A549 (cell line): ENCODE measurements around the gene GMNC.

Source experiments
- BHLHE40 ChIP-seq: IDR thresholded peaks from 2 replicates; pipeline ENCODE4 v1.6.1; 2012; ENCODE audit warnings: low read depth, low read length, inconsistent platforms
- CEBPB ChIP-seq, 2 experiments: fragments of >200 bp in 1 of 2; sonication (Bioruptor Twin) in 1 of 2; formaldehyde crosslinking in 1 of 2; IDR thresholded peaks; 2 replicates each; pipeline ENCODE4 v1.6.1; 2012 to 2016
- EP300 ChIP-seq, 2 experiments: fragments of >200 bp; sonication (Bioruptor Twin); formaldehyde crosslinking; IDR thresholded peaks; 2 replicates in 1 of 2; 3 replicates in 1 of 2; pipeline ENCODE4 v1.6.1; 2016 to 2017
- ESRRA ChIP-seq: fragments of 150-350 bp; IDR thresholded peaks from 2 replicates; pipeline ENCODE4 v1.6.1; 2014; ENCODE audit warnings: mild to moderate bottlenecking, low read length, borderline replicate concordance
- HOXA7 ChIP-seq: fragments of 250-450 bp; sonication (Bioruptor Pico); IDR thresholded peaks from 2 replicates; pipeline ENCODE4 v1.5.0; 2020; ENCODE audit warnings: mild to moderate bottlenecking, moderate library complexity
- PHF8 ChIP-seq: fragments of 200-600 bp; sonication (generic); IDR thresholded peaks from 2 replicates; pipeline ENCODE4 v1.6.1; 2016; ENCODE audit warnings: low read depth, mild to moderate bottlenecking, antibody characterized with exemption, moderate library complexity, borderline replicate concordance
- POLR2A ChIP-seq: IDR thresholded peaks from 2 replicates; pipeline ENCODE4 v1.6.1; 2012; ENCODE audit warnings: mild to moderate bottlenecking, low read length
- RCOR1 ChIP-seq: fragments of 150-350 bp; IDR thresholded peaks from 2 replicates; pipeline ENCODE4 v1.6.1; 2014; ENCODE audit warnings: antibody characterized with exemption, low read length, low read depth
- TF ChIP-seq, protein P1 (sequence below): fragments of >200 bp; sonication (Bioruptor Twin); formaldehyde crosslinking; IDR thresholded peaks from 3 replicates; pipeline ENCODE4 v1.5.1; 2016
- TF ChIP-seq, protein P2 (sequence below): IDR thresholded peaks from 2 replicates; pipeline ENCODE4 v1.6.1; 2012
- TF ChIP-seq, protein P3 (sequence below): fragments of 200-600 bp; sonication (generic); IDR thresholded peaks from 2 replicates; pipeline ENCODE4 v1.6.1; 2016; ENCODE audit warnings: antibody characterized with exemption, mild to moderate bottlenecking, moderate library complexity
- TF ChIP-seq, protein P4 (sequence below): IDR thresholded peaks from 2 replicates; pipeline ENCODE4 v1.6.1; 2012; ENCODE audit warnings: low read depth, borderline replicate concordance

- no peak for TF ChIP-seq PHF8
- no peak for TF ChIP-seq POLR2A
- TF ChIP-seq, protein P1, sequence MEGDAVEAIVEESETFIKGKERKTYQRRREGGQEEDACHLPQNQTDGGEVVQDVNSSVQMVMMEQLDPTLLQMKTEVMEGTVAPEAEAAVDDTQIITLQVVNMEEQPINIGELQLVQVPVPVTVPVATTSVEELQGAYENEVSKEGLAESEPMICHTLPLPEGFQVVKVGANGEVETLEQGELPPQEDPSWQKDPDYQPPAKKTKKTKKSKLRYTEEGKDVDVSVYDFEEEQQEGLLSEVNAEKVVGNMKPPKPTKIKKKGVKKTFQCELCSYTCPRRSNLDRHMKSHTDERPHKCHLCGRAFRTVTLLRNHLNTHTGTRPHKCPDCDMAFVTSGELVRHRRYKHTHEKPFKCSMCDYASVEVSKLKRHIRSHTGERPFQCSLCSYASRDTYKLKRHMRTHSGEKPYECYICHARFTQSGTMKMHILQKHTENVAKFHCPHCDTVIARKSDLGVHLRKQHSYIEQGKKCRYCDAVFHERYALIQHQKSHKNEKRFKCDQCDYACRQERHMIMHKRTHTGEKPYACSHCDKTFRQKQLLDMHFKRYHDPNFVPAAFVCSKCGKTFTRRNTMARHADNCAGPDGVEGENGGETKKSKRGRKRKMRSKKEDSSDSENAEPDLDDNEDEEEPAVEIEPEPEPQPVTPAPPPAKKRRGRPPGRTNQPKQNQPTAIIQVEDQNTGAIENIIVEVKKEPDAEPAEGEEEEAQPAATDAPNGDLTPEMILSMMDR, result no peak
- TF ChIP-seq, protein P2, sequence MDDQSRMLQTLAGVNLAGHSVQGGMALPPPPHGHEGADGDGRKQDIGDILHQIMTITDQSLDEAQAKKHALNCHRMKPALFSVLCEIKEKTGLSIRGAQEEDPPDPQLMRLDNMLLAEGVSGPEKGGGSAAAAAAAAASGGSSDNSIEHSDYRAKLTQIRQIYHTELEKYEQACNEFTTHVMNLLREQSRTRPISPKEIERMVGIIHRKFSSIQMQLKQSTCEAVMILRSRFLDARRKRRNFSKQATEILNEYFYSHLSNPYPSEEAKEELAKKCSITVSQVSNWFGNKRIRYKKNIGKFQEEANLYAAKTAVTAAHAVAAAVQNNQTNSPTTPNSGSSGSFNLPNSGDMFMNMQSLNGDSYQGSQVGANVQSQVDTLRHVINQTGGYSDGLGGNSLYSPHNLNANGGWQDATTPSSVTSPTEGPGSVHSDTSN, result no peak
- no peak for TF ChIP-seq ESRRA
- TF ChIP-seq, protein P3, sequence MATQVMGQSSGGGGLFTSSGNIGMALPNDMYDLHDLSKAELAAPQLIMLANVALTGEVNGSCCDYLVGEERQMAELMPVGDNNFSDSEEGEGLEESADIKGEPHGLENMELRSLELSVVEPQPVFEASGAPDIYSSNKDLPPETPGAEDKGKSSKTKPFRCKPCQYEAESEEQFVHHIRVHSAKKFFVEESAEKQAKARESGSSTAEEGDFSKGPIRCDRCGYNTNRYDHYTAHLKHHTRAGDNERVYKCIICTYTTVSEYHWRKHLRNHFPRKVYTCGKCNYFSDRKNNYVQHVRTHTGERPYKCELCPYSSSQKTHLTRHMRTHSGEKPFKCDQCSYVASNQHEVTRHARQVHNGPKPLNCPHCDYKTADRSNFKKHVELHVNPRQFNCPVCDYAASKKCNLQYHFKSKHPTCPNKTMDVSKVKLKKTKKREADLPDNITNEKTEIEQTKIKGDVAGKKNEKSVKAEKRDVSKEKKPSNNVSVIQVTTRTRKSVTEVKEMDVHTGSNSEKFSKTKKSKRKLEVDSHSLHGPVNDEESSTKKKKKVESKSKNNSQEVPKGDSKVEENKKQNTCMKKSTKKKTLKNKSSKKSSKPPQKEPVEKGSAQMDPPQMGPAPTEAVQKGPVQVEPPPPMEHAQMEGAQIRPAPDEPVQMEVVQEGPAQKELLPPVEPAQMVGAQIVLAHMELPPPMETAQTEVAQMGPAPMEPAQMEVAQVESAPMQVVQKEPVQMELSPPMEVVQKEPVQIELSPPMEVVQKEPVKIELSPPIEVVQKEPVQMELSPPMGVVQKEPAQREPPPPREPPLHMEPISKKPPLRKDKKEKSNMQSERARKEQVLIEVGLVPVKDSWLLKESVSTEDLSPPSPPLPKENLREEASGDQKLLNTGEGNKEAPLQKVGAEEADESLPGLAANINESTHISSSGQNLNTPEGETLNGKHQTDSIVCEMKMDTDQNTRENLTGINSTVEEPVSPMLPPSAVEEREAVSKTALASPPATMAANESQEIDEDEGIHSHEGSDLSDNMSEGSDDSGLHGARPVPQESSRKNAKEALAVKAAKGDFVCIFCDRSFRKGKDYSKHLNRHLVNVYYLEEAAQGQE, result no peak
- TF ChIP-seq, protein P4, sequence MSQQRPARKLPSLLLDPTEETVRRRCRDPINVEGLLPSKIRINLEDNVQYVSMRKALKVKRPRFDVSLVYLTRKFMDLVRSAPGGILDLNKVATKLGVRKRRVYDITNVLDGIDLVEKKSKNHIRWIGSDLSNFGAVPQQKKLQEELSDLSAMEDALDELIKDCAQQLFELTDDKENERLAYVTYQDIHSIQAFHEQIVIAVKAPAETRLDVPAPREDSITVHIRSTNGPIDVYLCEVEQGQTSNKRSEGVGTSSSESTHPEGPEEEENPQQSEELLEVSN, result no peak
- TF ChIP-seq HOXA7 (CRISPR knock-in tag), result no peak
- no peak for TF ChIP-seq EP300 (IDR thresholded peaks at IDR 0.05)
- no peak for TF ChIP-seq RCOR1
- TF ChIP-seq BHLHE40, result no peak
- TF ChIP-seq CEBPB (IDR thresholded peaks at IDR 0.05), result no peak
These were observed 12.9 kb downstream of the GMNC start for GRCh38 chr3:190849607-190850006.
